Endodermal cell (in vitro differentiated cells): ENCODE data around the gene SMAD2. TPM values are rescaled to one million over a fixed set of nuclear protein-coding genes. Genes with fewer than 3 reads are reported as not detected.

Experiments used
- DNase-seq: peaks from one replicate; pipeline ENCODE4 v3.0.0-alpha.2; 2017
- H3K27ac ChIP-seq: 2 replicates; pipeline ENCODE4 v1.5.1; 2013; ENCODE audit warnings: mild to moderate bottlenecking, low read depth, low read length, moderate library complexity
- H3K27me3 ChIP-seq: 2 replicates; pipeline ENCODE4 v1.6.1; 2013; ENCODE audit warnings: mild to moderate bottlenecking, low read length, moderate library complexity; ENCODE audit not compliant: insufficient read depth, control insufficient read depth, poor library complexity, severe bottlenecking
- H3K36me3 ChIP-seq: 2 replicates; pipeline ENCODE4 v1.7.0; 2013; ENCODE audit warnings: mild to moderate bottlenecking, low read length, moderate library complexity; ENCODE audit not compliant: control insufficient read depth, insufficient read depth
- H3K4me1 ChIP-seq: one replicate; pipeline ENCODE4 v1.7.0; 2013; ENCODE audit warnings: low read length; ENCODE audit not compliant: control insufficient read depth, insufficient read depth
- H3K4me3 ChIP-seq: 2 replicates; pipeline ENCODE4 v1.5.1; 2013; ENCODE audit warnings: mild to moderate bottlenecking, low read length, moderate library complexity
- H3K9ac ChIP-seq: 2 replicates; pipeline ENCODE4 v1.6.1; 2013; ENCODE audit warnings: mild to moderate bottlenecking, low read length, moderate library complexity; ENCODE audit not compliant: poor library complexity, severe bottlenecking; ENCODE audit errors: extremely low read depth
- H3K9me3 ChIP-seq: 2 replicates; pipeline ENCODE4 v1.6.1; 2013; ENCODE audit warnings: mild to moderate bottlenecking, low read length, moderate library complexity; ENCODE audit not compliant: control insufficient read depth
- H3K27ac Mint-ChIP-seq: 2 replicates; pipeline ENCODE4 v1.8.0; 2020; ENCODE audit warnings: mixed read lengths
- H3K27me3 Mint-ChIP-seq: 2 replicates; pipeline ENCODE4 v1.8.0; 2021; ENCODE audit warnings: mild to moderate bottlenecking, mixed read lengths; ENCODE audit not compliant: insufficient read depth
- H3K36me3 Mint-ChIP-seq: 2 replicates; pipeline ENCODE4 v1.8.0; 2020; ENCODE audit warnings: low read depth, mixed read lengths
- H3K4me1 Mint-ChIP-seq: 2 replicates; pipeline ENCODE4 v1.8.0; 2020; ENCODE audit warnings: mixed read lengths
- H3K4me3 Mint-ChIP-seq: 2 replicates; pipeline ENCODE4 v1.8.0; 2020; ENCODE audit warnings: mild to moderate bottlenecking, moderate library complexity, mixed read lengths
- H3K9me3 Mint-ChIP-seq: 2 replicates; pipeline ENCODE4 v1.8.0; 2020; ENCODE audit warnings: mild to moderate bottlenecking, mixed read lengths
- WGBS, 2 experiments: methylation state at CpG; one replicate each; pipeline versions ENCODE4 v1.1.5 to v1.1.7; 2013; ENCODE audit warnings: missing lambda C conversion rate in 2 of 2, mixed read lengths in 1 of 2; ENCODE audit not compliant: insufficient coverage in 1 of 2, insufficient read length in 1 of 2; 5-methylcytosine and 5-hydroxymethylcytosine counted together
- total RNA-seq, 2 donors: library from RNA; stranded (reverse); fragmentation: NEBNext Ultra II Directional in 1 of 2; extraction: Animal tissue kit (Norgen Biotek cat#: 25700) in 1 of 2; gene quantifications; 2 replicates in 1 of 2; 3 replicates in 1 of 2; pipeline ENCODE4 v1.2.1, GENCODE V29; 2021
- TF ChIP-seq, protein P1 (sequence below): fragments of 200-600 bp; sonication (generic); conservative IDR thresholded peaks from 2 replicates; pipeline ENCODE4 v1.5.0; 2021; ENCODE audit warnings: antibody characterized with exemption, mild to moderate bottlenecking

Gene SMAD2
- total RNA-seq, 2 donors from 2014 or later, result 156 to 189 TPM

DNA sequence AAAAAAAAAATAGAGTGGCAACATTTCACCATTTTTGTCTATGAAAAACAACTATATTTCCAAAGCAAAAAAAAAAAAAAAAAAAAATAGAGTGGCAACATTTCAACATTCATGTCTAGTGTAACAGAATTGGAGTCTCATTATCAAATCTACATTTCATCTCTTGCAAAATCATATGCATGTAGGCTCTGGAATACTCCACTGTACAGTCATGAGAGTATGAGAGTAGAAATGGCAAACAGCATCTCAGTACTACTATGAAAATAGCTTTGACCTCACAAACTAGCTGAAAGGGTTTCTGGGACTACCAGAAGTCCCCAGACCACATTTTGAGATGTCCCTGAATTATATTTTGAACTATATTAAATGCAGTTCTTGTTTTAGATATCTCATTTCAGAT is 82.8 kb downstream of the SMAD2 start:
- Mint-ChIP-seq H3K4me1 (no peaks in the 10 kb centered on the region), H3K9me3 (no peaks in the 10 kb centered on the region), H3K36me3 (peaks cover 51% of the 10 kb centered on the region), H3K27ac (no peak overlapping the region), H3K4me3 (no peak overlapping the region), H3K27me3 (no peaks in the 10 kb centered on the region)
- Histone ChIP-seq H3K4me1 (no peaks in the 10 kb centered on the region), H3K9me3 (no peaks in the 10 kb centered on the region), H3K36me3 (peaks cover 85% of the 10 kb centered on the region), H3K9ac (no peak overlapping the region), H3K27me3 (no peaks in the 10 kb centered on the region), H3K4me3 (no peak overlapping the region), H3K27ac (no peak overlapping the region)
- no peak for DNase-seq
- TF ChIP-seq, protein P1, sequence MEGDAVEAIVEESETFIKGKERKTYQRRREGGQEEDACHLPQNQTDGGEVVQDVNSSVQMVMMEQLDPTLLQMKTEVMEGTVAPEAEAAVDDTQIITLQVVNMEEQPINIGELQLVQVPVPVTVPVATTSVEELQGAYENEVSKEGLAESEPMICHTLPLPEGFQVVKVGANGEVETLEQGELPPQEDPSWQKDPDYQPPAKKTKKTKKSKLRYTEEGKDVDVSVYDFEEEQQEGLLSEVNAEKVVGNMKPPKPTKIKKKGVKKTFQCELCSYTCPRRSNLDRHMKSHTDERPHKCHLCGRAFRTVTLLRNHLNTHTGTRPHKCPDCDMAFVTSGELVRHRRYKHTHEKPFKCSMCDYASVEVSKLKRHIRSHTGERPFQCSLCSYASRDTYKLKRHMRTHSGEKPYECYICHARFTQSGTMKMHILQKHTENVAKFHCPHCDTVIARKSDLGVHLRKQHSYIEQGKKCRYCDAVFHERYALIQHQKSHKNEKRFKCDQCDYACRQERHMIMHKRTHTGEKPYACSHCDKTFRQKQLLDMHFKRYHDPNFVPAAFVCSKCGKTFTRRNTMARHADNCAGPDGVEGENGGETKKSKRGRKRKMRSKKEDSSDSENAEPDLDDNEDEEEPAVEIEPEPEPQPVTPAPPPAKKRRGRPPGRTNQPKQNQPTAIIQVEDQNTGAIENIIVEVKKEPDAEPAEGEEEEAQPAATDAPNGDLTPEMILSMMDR, result no peak

GRCh38 chr18:47846431-47846830 is 84.0 kb downstream of the SMAD2 start:
- TF ChIP-seq, protein P1, result no peak
- Histone ChIP-seq H3K36me3 (peaks cover 86% of the 10 kb centered on the region), H3K27me3 (no peaks in the 10 kb centered on the region), H3K9me3 (no peaks in the 10 kb centered on the region), H3K9ac (no peak overlapping the region), H3K27ac (no peak overlapping the region), H3K4me3 (no peak overlapping the region), H3K4me1 (no peaks in the 10 kb centered on the region)
- no peak overlapping the region for H3K4me3 Mint-ChIP-seq
- 80 to 96% methylated on average over 1 to 2 of the region's 2 CpGs for whole genome bisulfite sequencing, 2 experiments
- DNase-seq, result no peak
- no peak overlapping the region for H3K27ac Mint-ChIP-seq
- H3K36me3 Mint-ChIP-seq, result peaks cover 63% of the 10 kb centered on the region
- H3K27me3 Mint-ChIP-seq, result no peaks in the 10 kb centered on the region
- no peaks in the 10 kb centered on the region for H3K4me1 Mint-ChIP-seq
- no peaks in the 10 kb centered on the region for H3K9me3 Mint-ChIP-seq

DNA sequence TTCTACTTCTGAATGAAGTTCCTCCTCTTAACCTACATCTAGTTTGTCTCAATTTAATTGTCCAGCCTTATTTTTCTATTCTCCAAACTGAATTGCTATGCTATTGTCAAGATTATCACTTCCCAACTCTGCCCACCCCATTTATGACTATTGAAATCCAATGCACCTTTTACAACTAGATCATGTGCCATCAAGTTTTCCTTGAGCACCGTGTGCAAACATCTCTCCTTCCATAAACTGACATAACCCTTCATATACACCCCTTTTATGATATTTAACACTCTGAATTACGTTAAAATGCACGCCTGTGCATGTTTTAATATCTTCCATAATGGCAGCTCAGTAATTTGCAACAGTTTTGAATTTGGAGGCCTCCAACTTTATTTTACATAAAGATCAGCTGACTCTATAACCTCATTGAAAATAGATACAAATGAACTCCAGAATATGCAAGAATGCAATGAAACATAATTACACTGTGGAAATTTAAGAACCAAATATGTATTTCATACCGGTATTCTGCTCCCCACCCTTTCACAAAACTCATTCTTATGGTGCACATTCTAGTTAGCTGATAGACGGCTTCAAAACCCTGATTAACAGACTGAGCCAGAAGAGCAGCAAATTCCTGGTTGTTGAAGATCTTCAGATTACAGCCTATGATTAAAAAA is 85.5 kb downstream of the SMAD2 start:
- H3K36me3 Mint-ChIP-seq, result peaks cover 76% of the 10 kb centered on the region
- Histone ChIP-seq H3K36me3 (peaks cover 95% of the 10 kb centered on the region), H3K4me3 (no peak overlapping the region), H3K27me3 (no peaks in the 10 kb centered on the region), H3K9ac (no peak overlapping the region), H3K9me3 (no peaks in the 10 kb centered on the region), H3K27ac (no peak overlapping the region), H3K4me1 (no peaks in the 10 kb centered on the region)
- H3K9me3 Mint-ChIP-seq, result no peaks in the 10 kb centered on the region
- no peaks in the 10 kb centered on the region for H3K4me1 Mint-ChIP-seq
- TF ChIP-seq, protein P1, result no peak
- H3K27ac Mint-ChIP-seq, result no peak overlapping the region
- no peaks in the 10 kb centered on the region for H3K27me3 Mint-ChIP-seq
- DNase-seq, result no peak
- H3K4me3 Mint-ChIP-seq, result no peak overlapping the region
- WGBS, 2 experiments, result 94 to 95% methylated on average over 4 to 5 of the region's 5 CpGs
